CD4-positive, alpha-beta T cell treated with Interleukin-15 for 1 hour (primary cell): ENCODE data around the gene LRRC27.

Experiments
- DNase-seq: peaks from one replicate; pipeline ENCODE4 v3.0.0-alpha.2; 2020

The LRRC27 gene

DNA sequence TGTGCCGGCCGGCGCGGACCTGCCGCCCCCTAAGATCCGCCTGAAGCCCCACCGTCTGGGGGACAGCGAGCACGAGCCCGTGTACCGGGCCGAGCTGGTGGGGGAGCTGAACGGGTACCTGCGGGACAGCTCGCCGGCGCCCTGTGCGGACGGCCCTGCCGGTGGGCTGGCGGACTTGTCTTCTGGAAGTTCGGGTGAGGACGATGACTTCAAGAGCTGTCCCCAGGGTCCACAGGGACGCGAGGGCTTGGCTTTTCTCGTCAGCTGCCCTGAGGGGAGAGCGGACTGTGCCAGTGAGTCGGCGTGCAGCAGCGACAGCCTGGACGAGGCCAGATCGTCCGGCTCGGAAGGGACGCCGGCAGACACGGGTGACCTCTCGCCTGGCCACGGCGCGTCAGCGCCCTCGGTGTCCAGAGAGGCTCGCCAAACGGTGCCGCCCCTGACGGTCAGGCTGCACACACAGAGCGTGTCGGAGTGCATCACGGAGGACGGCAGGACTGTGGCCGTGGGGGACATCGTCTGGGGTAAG, 73.5 kb downstream of the LRRC27 start:
- no peak for DNase-seq

DNA sequence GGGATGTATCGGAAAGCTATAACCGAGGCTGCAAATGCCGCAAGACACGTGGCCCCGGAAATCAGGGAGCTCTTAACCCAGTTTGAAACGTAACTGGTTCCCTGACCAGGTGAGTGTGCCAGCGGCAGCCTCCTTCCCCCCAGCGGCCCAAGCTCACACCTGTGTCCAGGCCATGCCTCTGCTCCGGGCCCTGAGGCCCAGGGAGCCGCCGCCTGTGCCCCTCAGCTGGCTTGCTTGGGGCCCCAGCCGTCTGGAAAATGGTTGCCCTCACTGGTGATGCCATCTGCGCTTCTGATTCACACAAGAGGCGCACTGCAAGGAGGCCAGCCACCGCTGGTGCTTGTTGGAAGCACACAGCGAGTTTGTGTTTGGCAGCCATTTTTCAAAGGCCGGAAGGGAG, 74.2 kb downstream of the LRRC27 start:
- DNase-seq, result no peak

DNA sequence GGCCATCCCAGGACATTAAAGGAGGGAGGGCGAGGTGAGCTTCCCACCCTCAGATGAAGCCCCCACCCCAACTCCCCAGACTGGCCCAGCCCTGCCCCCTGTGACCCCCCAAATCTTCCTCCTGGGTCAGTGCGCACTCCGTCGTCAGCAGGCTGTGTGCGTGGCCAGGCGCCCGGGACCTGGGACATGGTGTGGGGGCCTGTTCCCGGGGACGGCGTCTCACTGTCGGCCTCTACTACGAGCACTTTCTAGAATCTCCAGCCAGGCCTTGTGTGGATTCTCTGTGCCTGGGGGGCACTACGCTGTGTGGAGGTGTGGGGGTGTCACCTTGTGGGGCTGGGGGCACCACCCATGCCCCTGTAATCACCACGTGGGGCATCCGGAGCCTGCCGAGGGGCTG, 74.8 kb downstream of the LRRC27 start:
- DNase-seq, result no peak

DNA sequence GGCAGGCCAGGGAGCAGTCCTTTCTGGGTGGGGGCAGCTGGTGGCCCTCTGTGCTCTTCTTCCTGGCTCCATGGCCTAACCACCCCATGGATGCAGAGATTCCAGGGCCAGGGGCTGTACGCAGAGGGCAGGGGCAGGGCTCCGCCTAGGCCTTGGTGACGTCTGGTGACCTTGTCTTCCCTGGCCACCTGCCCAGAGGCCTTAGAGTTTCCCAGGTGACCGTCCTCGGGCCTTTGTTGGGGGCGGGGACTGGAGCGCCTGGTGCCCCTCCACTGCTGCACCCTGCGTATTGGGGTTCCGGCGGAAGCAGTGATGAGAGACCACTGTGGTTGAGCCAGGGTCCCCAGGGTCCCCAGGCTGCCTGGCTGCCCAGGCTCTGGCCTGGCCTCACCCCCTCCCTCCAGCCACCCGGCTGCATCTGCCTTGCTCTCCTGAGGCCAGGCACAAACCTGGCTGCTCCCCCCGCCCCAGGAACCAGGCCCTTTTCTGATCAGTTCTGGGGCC, 75.3 kb downstream of the LRRC27 start:
- no peak for DNase-seq

DNA sequence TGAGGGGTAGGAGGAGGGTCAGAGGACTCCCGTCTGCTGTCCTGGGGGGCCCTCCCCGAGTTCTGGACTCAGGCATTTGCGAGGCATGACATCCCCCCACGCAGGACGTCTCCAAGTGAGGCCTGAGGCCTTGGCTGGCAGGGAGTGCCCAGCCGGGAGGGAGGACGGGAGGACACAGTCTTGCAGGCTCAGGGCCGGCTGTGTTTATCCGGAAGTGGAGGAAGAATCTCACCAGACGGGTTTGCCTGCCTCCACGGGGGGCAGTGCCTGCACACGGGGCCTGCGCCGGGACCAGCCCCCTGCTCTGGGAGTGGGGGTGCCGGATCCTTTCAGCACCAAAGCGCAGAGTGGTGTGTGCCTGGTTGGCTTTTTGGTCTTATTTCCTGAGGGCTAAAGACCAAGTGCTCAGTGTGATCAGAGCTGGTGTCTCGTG, 75.9 kb downstream of the LRRC27 start:
- DNase-seq, result no peak

DNA sequence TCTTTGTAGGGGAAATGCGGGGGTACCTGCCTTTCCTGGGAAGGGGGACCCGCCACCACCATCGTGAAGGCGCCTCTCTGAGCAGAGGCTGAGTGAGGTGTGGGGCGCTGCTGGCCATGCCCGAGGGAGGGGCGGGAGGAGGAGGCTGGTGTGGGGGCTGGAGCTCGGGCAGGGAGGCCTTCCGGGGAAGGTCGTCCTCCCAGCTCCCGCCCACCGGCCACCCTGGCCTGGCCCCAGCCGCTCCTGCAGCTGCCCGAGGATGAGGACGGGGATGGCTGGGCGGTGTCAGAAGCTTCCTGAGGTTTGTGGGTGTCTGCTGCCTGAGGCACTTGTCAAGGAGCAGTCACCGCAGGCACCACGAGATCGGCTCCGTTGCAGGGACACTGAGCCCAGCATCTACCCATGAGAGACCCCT, 76.4 kb downstream of the LRRC27 start:
- no peak for DNase-seq

DNA sequence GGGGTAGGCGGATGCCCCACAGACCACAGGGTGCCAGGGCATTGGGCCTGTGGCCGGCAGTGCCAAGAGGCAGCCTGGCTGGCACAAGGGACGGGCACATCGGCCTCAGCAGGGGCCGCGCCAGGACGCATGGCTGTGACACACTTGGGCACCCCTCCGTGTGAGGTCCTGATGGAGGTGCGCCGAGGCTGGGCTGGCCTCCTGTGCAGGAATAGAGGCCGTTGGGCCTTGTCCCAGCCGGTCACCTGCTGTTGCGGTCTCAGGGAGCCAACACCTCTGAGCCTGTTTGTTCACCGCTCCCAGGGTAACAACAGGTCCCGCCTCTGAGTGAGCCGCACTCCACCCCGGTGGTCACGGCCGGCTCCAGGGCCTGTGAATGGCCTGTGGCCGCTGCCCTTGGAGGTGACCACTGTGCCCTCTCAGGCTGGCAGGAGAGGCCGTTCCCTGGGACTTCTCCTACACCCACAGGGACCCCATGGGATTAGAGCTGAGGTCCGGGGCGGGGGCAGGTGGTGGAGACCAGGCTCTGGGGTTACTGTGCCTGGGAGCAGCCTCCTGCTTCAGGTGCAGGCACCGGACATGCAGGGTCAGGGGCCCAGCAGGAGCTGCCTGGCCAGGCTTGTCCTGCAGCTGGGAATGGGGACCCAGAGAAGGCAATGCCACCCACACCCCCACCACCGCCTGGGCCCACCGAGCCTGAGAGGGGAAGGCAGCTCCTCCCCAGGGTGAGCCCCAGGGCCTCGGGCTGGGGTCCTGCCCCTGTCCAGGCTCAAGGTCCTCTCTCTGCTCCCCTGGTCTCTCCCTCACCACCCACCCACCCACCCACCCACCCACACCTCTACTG, 77.1 kb downstream of the LRRC27 start:
- DNase-seq, result no peak

DNA sequence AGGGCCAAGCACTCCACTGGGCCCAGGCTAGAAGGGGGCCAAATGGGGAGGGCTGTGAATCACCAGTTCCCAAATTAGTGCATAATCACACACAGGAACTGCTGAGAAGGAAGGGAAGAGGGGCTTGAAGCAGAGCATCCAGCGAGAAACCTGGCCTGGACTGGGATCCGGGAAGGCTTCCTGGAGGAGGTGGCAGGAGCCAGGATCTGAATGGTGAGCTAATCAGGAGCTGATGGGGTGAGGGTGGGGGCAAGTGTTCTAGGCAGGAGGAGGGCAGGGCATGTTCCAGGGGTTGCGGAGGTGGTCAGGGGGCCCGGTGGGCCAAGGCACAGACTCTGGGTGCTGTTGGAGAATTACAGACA, 77.7 kb downstream of the LRRC27 start:
- DNase-seq, result no peak

DNA sequence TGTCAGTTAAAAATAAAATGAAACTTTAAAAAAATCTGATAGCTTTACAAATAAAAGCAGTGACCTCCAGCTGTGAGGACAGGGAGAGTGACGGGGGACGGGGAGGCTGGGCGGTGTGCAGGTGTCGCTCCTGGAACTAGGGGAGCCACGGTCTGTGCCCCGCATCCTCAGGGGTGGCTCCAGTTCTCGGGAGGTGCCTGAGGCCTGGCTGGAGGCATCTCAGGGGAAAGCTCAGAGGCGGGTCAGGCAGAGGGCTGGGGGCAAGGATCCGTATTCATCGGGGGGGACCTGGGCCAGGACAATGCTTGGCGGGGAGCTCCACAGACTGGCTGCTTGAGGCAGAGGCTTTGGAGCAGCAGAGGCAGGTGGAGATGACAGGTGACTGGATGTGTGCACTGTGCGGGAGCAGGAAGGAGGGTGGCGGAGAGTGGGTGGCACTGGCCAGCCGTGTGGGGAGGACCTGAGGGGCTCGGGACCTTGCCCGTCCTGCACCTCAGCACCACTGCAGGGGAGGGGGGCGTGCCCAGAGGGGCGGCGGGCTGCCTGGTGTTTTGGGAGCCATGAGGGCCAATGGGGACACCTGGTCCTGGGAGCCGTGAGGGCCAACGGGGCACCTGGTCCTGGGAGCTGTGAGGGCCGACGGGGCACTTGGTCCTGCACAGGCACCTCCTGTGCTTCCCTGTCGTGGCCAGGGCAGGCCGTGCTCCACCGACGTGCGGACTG, 78.2 kb downstream of the LRRC27 start:
- no peak for DNase-seq

DNA sequence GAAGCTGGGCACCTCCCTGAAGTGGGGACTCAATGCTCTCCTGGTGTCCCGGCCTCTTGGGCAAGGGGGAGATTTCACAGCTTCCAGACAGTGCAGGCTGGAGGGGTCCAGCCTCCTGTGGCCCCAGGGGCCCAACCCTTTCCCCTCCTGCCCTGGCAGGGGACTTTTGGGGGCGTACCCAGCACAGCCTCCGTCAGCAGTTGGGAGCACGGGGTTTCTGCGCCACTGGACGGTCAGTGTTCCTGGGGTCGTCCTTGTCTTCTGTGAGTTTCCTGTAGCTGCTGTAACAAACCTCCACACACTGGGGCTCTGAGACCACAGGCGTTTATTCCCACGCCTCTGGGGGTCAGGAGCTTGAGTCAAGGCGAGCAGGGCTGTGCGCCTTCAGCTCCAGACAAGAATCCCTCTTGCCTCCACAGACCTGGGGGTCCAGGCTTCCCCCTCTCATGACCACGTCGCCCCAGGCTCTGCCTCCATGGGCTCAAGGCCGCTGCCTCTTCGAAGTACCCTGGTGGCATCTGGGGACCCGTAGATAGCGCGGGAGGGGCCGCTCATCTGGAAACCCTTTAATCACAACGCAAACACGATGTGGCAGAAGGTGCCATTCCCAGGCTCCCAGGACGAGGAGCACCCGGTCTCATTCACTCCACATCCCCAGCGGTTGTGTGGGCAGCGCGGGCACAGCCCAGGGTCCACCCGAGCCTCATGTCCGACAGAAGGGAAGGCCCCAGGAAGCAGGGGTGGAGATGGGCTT, 79.0 kb downstream of the LRRC27 start:
- DNase-seq, result no peak

DNA sequence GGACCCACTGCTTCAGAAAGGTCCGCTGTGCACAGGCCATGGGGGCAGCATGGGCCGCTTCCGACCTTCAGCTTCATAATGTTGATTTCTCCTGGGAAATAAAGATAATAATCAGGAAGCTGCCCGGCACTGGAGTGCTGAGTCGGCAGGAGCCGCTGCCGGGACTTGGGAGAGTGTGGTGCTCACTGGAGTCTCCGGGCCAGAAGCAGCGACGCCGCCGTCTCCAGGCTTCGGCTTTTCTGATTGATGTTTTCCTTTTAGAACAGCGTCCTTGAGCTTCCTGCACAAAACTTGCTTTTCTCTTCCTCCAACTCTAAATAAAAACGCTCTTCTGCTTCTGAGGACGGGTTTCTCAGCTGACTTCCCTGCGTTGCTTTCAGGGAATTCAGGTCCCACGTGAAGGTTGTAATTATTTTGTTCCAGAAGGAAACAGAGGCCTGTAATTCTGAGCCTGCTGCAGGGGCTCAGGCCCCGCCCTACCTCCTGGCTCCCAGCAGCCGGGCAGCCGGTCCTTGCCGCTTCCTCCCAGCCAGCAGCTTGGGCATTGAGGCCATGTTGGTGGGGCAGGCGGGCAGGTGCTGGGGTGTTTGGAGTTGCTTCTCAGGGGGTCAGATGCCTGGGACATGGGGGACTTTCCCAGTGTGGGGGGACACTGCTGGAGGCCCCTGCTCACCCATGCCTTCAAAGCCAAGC, 79.7 kb downstream of the LRRC27 start:
- DNase-seq, result no peak

DNA sequence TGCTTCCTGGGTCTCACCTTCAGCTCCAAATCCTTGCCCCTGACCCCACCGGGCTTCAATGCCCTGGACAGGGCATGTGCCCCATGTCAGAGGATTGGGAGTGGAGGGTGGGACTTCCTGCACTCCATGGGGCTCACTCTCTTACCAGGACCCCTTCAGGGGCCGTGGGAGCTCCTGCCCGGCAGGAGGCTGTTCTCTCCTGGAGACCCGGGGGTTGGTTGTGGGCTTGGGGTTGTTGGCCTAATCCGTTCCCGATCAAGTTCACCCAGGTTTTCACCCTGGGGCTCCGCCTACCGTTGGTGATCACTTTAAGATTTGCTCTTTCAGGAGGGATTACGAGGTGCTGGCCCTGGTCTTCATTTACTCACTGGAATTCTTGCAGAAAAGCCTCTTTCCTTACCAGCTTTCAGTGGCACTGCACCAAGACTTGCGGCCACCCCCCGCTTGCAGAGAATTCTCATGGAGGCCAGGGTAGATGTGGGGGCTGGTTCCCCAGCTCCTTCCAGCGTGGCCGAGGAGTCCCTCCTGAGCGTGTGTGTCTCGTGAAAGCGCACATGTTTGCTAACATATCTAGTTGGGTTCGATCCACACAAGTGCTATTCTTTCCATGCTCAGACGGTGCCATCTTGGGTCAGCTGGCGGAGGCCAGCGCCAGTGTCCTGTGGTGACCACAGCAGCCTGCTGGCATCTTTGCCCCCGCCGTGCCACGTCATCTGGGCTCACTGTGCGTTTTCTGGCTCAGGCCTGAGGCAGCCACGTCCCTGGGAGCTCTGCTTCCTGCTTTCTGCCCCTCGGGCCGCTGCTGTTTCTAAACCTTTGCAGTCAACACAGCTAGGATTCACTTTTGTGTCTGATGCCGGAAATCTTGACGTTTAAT, 80.6 kb downstream of the LRRC27 start:
- no peak for DNase-seq

DNA sequence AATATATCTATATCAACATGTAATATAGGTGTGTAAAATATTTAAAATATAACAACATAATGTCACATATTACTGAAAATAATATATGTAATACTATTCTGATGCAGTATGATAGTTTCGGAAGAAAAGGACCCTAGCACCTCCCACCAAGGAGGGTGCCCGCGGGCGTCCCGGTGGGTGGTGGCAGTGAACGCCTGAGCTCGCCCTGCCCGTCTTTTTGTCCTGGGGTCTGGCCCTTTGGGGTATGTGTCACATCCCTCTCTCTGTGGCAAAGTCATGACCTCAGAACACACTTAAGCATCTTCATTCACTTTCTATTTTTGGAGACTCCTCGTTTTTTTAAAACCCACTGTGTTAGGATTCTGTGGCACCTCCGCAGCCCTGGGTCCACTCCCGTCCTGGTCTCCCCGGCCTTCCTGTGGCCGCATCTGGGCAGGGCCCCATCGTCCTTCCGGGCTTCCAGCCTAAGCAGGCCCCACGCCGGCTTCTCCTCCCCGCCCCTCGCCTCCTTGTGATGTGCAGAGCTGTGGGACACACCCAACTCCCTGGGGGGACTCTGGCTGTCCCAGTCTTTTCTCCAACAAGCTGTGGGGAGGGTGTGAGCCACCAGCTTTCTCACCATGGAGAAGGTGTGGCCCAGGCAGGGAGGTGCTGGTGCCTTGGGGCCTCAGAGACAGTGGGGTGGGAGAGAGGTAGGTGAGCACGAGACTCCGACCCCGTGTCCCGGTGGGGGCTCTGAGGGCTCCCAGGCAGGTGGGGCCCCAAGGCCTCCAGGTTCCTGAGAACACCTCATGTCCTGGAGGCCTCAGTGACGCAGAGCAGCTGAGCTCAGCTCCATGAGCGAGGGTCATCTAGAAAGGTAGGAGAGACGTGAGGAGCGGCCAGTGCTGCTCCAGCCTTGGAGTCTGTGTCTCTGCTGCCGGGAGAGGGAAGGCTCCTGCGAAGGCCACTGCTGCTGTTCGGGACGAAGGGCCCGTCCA, 81.5 kb downstream of the LRRC27 start:
- no peak for DNase-seq

DNA sequence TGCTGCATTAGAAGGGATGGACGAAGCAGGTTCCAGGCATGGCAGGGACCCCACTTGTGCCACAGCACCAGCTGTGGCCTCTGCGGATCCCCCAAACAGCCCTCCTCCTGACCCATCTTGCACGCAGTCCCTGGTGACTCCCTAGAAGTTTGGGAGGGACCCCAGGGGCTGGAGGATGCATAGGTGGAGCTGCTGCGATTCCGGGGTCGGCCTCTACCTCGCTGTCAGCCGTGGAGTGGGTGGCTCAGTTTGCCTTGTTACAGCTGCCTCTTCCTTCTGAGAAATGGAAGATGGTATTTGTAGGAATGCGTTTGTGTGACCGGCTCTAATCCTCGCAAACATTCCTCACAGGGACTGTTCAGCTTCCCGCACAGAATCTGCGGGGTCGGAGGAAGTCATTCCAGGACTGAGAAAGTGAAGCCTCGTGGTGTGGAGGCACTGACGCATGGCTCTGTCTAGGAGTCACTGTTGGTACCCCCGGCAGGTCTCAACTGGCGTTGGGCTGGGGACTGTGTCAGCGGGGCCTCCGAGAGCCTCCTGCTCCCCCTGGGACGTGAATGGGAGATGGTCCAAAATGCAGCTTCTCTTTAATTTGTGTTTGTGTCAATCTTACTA, 82.5 kb downstream of the LRRC27 start:
- DNase-seq, result no peak

DNA sequence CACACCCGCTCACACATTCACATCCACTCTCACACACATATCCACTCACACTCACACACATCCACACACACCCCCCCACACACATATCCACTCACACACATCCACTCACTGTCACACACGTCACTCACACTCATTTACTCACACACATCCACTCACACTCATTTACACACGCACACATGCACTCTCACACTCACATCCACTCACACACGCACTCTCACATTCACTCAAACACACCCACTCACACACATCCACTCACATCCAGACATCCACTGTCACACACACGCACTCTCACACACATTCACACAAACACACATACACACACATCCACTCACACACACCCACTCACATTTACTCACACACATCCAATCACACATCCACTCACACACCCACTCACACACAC, 83.3 kb downstream of the LRRC27 start:
- no peak for DNase-seq

DNA sequence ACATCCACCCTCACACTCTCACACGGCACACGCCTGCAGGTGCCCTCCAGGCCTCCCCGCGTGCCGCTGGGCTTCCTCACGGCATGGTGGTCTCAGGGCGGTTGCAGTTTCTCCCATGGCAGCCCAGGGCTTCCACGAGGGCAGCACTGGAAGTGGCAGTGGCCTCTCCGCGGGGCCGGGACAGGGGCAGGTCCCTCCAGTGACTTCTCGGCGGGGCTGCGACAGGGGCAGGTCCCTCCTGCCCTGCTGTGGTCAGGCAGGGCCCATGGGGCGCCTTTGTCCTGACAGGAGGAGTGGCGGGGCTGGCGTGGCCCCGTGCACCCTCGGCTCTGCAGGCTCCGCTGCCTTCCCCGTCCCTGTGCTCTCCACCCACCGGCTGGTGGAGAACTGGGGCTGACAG, 84.0 kb downstream of the LRRC27 start:
- no peak for DNase-seq

DNA sequence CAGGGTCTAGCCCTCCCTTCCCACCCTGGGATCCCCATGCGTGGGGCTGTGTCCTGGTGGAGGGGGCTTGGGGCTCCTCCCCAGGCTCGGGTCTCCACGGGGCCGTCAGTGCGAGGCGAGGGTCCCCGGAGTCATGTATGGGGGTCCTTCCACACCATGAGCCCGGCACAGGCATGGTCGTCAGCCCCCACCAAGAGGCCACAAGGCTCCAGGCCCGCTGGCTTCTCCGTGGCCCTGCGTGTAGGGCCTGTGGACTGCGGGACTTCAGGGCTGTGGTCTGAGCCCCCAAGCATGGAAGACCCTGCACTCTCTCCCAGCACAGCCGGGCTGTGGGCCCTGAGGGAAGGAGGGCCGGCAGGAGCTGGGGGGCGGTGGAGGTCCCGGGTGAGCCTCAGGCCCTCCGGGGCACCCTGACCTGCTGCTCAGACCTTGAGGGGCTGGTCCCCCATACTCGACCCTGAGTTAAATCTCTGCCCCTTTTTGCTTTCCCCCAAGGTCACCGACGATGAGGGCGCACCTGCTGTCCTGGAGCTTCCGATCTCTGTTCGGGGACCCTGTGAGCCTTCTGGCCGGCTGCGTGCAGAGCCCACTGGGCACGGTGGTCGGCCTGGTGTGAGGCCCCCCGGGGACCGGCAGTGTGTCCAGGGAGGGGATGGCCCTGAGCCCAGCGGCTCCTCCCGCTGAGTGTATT, 84.7 kb downstream of the LRRC27 start:
- DNase-seq, result no peak

DNA sequence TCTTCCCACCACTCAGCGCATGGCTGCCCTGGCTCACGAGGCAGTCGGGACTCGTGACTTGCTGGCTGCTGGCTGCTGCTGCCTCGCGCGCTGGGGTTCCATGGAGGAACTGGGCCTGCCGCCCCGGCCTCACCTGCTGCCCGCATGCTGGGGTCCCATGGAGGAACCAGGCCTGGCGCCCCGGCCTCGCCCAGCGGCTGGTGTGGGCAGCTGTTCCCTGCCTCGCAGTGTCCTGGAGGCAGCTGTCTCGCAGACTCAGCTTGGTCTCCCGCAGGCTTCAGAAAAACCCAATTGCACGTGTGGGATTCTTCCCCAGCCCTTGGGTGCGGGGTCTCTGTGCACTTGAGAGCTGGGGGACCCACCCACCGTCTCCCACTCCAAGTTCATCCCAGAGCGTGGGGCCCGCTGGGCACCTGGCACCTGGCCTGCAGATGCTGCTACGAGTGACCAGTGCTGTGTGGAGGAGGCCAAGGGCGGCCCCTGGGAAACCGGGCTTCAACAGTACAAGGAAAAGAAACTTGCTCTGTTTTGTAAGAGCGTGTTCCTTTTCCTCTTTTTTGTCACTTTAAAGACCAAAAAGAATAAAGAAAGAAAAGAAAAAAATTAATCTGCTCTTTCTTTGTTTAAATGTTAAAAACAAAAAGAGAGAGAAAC, 85.4 kb downstream of the LRRC27 start:
- no peak for DNase-seq
